HG02623 (cell line): ENCODE results near the gene TMEM50B.
A peak's percentile ranks its signal among the peaks of the same experiment; 100 is the strongest.
"Not testable (repeated sequence)": the region's sequence is repeated elsewhere in the genome, so short reads cannot be mapped to it uniquely, and the experiment has no call there.

Experiments
- ATAC-seq: cut with Tn5 transposase; IDR thresholded peaks from one replicate; pipeline ENCODE4 v1.9.1; 2021; ENCODE audit warnings: moderate library complexity; ENCODE audit not compliant: unreplicated experiment

The TMEM50B gene

DNA sequence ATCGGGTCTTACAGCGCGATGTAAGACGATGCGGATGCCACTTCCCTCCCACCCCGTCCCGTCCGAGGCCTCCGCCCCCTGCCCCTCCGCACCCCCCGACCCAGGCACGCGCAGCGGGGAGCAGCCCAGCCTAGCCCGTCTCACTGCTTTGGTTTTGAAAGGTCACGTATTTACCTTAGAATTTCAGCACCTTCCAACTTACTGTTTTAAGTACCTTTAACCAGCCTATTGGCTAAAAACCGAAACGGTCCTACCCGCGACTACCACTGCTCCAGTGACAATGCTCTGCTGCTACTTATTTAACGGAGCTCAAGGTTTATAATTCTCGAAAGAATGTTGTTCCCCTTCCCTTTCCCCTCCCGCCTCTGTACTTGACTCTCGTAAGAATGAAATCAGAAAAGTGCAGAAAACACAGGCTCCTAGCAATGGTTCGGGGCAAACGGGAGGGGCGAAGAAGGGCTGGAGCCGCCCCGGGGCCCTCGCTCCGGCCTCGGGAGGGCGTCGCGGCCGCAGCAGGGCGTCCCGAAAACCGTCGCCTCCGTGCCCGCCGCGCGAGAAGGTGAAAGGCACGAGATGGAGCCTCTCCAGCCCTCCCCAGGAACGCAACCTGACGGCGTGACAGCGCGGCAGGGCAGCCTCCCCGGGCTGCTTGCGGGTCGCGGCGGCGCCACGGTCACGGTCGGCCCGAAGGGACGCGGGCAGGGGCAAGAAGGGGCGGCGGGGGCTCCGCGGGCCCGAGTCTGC lies 667 bp downstream of the TMEM50B start:
- ATAC-seq: peak; percentile 10

DNA sequence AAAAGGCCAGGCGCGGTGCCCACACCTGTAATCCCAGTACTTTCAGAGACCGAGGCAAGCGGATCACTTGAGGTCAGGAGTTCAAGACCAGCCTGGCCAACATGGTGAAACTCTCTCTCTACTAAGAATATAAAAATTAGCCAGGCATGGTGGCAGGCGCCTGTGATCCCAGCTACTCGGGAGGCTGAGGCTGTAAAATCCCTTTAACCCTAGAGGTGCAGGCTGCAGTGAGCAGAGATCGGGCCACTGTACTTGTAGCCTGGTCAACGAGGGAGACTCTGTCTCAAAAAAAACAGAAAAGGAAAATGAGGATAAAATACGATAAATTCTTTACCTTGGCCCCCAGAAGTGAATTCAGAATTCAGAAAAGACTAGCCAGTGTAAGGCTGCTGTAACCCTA lies 1.6 kb downstream of the TMEM50B start:
- ATAC-seq: no peak

DNA sequence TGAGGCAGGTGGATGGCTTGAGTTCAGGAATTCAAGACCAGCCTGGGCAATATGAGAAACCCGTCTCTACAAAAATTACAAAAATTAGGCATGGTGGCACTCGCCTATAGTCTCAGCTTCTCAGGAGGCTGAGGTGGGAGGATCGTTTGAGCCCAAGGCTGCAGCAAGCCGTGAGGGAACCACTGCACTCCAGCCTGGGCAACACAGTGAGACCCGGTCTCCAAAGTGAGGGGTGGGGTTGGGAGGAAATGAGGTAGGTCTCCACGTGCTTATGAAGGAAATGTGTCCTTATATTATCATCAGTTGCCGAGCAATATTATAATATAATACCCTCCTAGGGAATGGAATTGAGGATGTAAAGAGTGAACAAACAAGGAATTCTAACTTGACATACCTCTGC lies 2.7 kb downstream of the TMEM50B start:
- no peak for ATAC-seq

- ATAC-seq: no peak
Observed at GRCh38 chr21:33473344-33473743, 6.4 kb downstream of the TMEM50B start.

GRCh38 chr21:33470701-33471100 lies 9.1 kb downstream of the TMEM50B start:
- no peak for ATAC-seq

GRCh38 chr21:33469183-33469582 lies 10.6 kb downstream of the TMEM50B start:
- not testable (repeated sequence) for ATAC-seq

DNA sequence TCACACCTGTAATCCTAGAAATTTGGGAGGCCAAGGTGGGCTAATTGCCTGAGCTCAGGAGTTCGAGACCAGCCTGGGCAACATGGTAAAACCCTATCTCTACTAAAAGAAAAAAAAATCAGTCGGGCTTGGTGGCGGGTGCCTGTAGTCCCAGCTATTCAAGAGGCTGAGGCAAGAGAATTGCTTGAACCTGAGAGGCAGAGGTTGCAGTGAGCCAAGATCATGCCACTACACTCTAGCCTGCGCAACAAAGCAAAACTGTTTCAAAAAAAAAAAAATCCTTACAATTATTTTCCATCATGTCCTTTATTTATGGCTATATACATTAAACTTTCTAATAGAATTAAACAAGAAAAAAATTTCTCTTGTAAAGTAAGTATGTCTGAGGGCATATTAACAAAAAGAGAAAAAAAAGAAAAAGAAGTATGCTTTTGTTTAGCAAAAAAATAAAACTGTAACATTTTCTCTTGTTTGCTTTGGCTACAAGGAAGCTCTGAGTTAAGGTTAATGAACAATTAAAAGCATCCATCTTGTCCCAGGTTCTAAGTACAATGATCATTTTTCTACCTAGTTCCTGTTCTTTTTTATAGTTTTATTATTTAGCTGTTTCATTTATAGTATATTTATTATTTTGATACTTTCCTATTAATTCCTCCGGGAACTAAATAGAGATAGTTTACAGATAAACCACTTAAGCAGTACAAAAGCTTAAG lies 18.1 kb downstream of the TMEM50B start:
- ATAC-seq: no peak

GRCh38 chr21:33458861-33459260 lies 20.9 kb downstream of the TMEM50B start:
- no peak for ATAC-seq

GRCh38 chr21:33455686-33456446 lies 23.9 kb downstream of the TMEM50B start:
- ATAC-seq: no peak

DNA sequence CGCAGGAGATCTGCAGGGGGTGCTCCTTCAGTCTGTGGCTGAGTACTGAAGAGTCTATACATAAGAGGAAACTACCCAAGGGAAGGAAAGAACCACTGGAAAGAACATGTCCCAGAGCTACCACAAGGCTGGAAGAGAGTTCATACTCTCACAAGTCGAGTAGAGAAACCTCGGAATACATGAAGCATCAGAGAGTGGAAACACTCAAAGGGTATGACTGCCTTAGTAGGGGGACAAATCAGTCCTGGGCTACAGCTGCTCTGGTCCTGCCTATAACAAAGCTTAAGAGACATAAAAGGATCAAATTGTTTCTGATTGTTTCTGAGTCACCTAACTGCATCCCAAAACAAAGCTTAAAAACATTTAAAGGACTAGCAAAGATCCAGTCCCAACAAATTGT lies 27.4 kb downstream of the TMEM50B start:
- no peak for ATAC-seq

GRCh38 chr21:33451634-33452071 lies 28.1 kb downstream of the TMEM50B start:
- no peak for ATAC-seq

GRCh38 chr21:33449616-33450015 lies 30.2 kb downstream of the TMEM50B start:
- no peak for ATAC-seq

DNA sequence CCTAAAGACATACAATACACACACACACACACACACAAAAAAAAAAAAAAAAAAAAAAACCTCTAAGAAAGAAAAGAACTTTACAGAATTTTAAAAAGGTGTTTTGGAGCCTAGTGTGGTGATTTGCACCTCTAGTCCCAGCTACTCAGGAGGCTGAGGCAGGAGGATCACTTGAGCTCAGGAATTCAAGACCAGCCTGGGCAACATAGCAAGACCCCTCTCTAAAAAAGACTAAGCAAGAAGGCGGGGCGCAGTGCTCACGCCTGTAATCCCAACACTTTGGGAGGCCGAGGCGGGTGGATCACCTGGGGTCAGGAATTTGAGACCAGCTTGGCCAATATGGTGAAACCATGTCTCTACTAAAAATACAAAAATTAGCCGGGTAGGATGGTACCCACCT lies 33.2 kb downstream of the TMEM50B start:
- ATAC-seq: not testable (repeated sequence)

GRCh38 chr21:33444499-33444898 lies 35.3 kb downstream of the TMEM50B start:
- ATAC-seq: no peak

GRCh38 chr21:33443194-33443593 lies 36.6 kb downstream of the TMEM50B start:
- no peak for ATAC-seq

GRCh38 chr21:33441489-33442477 lies 38.0 kb downstream of the TMEM50B start:
- peak; percentile 57 for ATAC-seq

GRCh38 chr21:33437140-33437539 lies 42.6 kb downstream of the TMEM50B start:
- ATAC-seq: no peak

- peak; percentile 80 for ATAC-seq
Observed at GRCh38 chr21:33434770-33435360, 44.9 kb downstream of the TMEM50B start.

DNA sequence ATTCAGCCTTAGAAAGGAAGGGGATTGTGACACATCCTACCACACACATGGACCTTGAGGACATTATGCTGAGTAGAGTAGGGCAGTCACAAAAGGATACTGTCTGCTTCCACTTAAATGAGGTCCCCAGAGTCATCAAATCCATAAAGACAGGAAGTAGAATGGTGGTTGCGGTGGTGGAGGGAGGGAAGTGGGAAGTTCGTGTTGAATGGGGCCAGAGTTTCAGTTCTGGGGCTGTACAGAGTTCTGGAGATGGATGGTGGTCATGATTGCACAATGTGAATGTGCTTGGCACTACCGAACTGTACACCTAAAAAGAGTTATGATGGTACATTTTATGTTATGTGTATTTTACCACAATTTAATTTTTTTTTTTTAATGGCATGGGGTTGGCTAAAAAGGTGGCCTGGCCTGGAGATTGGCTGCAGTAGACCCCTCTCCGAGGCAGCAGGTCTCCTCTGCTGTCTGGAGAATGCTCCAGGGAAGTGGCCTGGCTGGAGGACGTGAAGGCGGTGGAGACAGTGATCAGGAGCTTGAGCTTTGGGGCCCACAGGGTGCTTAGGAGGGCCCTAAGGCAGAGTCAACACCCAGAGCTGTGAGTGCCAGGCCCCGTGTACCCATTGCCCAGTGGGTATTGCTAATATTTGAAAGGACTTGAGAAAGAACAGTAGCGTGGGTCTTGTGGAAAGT lies 46.2 kb downstream of the TMEM50B start:
- ATAC-seq: no peak
